AG04450 (cell line): Measurements from ENCODE around the gene ATP10D. TPM values are rescaled to one million over a fixed set of nuclear protein-coding genes. Genes with fewer than 3 reads are reported as not detected.
A peak's percentile ranks its signal among the peaks of the same experiment; 100 is the strongest.
"Not testable (repeated sequence)": the region's sequence is repeated elsewhere in the genome, so short reads cannot be mapped to it uniquely, and the experiment has no call there.

Source experiments
- CTCF ChIA-PET: fragments of 300-600, 350-600 bp; formaldehyde crosslinking; extraction: SDS; loops from one replicate; lab custom pipeline; 2022; ENCODE audit warnings: antibody characterized with exemption, inconsistent platforms; lab: Charles Lee
- POLR2A ChIA-PET: fragments of 350-600 bp; formaldehyde crosslinking; extraction: SDS; loops from one replicate; lab custom pipeline; 2021; ENCODE audit warnings: antibody characterized with exemption, inconsistent platforms; lab: Yijun Ruan, JAX
- DNase-seq: peaks from one replicate; pipeline ENCODE4 v3.0.0-alpha.2; 2011; ENCODE audit warnings: low read depth, low spot score
- H3K27ac ChIP-seq: one replicate; pipeline ENCODE4 v1.5.1; 2012; ENCODE audit warnings: low read depth, low read length, control low read depth
- H3K27me3 ChIP-seq: one replicate; pipeline ENCODE4 v1.6.0; 2012; ENCODE audit warnings: low read length; ENCODE audit not compliant: control insufficient read depth, insufficient read depth
- H3K4me3 ChIP-seq: 2 replicates; pipeline ENCODE4 v1.5.1; 2011; ENCODE audit warnings: mild to moderate bottlenecking, low read depth, low read length, control low read depth
- H3K9me3 ChIP-seq: 2 replicates; pipeline ENCODE4 v1.5.1; 2012; ENCODE audit warnings: low read length; ENCODE audit not compliant: control insufficient read depth, insufficient read depth
- CTCF ChIP-seq: IDR thresholded peaks from 2 replicates; pipeline ENCODE4 v1.5.1; 2011; ENCODE audit warnings: low read depth, low read length, control low read depth, inconsistent platforms
- polyA plus RNA-seq: library from polyadenylated mRNA; depleted of rRNA; stranded (reverse); fragments of >200 nt; gene quantifications from 2 replicates; pipeline ENCODE4 v1.2.3, GENCODE V29; 2011

Gene ATP10D
- polyA plus RNA-seq, 1 experiment: 48.2 TPM

DNA sequence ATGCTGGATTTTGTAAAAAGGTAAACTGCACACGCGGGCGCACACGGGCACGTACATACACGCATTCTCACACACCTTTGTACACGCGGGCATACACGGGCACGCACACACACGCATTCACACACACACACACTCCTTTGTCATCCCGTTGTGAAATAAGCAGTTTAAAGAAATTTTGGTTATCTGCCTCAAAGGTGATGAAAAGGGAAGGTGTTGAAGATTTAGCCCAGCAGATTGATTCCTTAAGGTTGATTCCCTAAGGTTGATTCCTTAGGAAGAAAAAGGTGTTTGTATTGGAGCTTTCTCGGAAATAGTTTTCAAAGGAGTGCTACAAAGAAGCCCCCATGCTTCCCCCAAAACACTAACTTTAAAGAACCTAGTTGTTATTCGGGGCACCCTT is 693 bp downstream of the ATP10D start:
- POLR2A ChIA-PET: interaction anchor here (0.7 to 1.5 kb wide), 3 partner anchors 8 to 114 kb away, joined by 3 to 12 read pairs (median 5); partner anchors contain the start of gene COMMD8
- no peak for TF ChIP-seq CTCF
- DNase-seq: no peak

GRCh38 chr4:47486231-47486673 is 1.2 kb downstream of the ATP10D start:
- no peak for TF ChIP-seq CTCF
- peak overlapping the region; percentile 78 for H3K4me3 ChIP-seq
- H3K27ac ChIP-seq: peak overlapping the region; percentile 93
- ChIA-PET CTCF (no interaction called here), POLR2A (interaction anchor here (0.7 to 1.2 kb wide), 3 partner anchors 7 to 114 kb away, joined by 3 to 5 read pairs (median 5); no protein-coding TSS in a partner anchor)
- no peak for DNase-seq
- no peaks in the 10 kb centered on the region for H3K27me3 ChIP-seq
- H3K9me3 ChIP-seq: no peaks in the 10 kb centered on the region

More for the DNA sequence above, 693 bp downstream of the ATP10D start:
- H3K27me3 ChIP-seq: no peaks in the 10 kb centered on the region
- peak overlapping the region; percentile 93 for H3K27ac ChIP-seq
- no peaks in the 10 kb centered on the region for H3K9me3 ChIP-seq
- peak overlapping the region; percentile 78 for H3K4me3 ChIP-seq
- CTCF ChIA-PET: interaction anchor here (0.7 to 1.2 kb wide), 3 partner anchors 79 to 564 kb away, joined by 3 to 5 read pairs (median 3); no protein-coding TSS in a partner anchor

GRCh38 chr4:47486727-47487126 is 1.7 kb downstream of the ATP10D start:
- H3K27ac ChIP-seq, CTCF ChIA-PET, H3K9me3 ChIP-seq, DNase-seq, H3K27me3 ChIP-seq: not testable (repeated sequence)
- POLR2A ChIA-PET: interaction anchor here (0.7 kb wide), 1 partner anchor 38 kb away, joined by 5 read pairs; no protein-coding TSS in a partner anchor
- H3K4me3 ChIP-seq: peak overlapping the region; percentile 78

DNA sequence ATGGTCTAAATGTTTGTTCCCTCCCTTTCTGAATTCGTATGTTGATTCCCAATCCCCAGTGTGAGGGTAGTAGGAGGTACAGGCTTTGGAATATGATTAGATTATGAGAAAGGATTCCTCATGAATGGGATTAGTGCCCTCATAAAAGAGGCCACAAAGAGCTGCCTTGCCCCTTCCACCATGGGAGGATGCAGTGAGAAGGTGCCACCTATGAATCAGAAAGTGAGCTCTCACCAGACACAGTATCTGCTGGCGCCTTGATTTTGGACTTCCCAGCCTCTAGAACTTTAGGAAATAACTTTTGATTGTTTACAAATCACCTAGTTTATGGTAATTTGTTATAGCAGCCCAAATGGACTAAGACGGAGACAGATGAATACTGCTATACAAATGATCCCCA is 3.6 kb downstream of the ATP10D start:
- H3K27me3 ChIP-seq: no peaks in the 10 kb centered on the region
- no peak for TF ChIP-seq CTCF
- H3K9me3 ChIP-seq: no peaks in the 10 kb centered on the region
- H3K4me3 ChIP-seq: no peak overlapping the region
- no peak for DNase-seq
- H3K27ac ChIP-seq: no peak overlapping the region
- POLR2A ChIA-PET: no interaction called here
- CTCF ChIA-PET: interaction anchor here (0.9 to 1.5 kb wide), 2 partner anchors 42 to 75 kb away, joined by 3 to 7 read pairs; no protein-coding TSS in a partner anchor

- POLR2A ChIA-PET: interaction anchor here (0.8 kb wide), 1 partner anchor 27 kb away, joined by 3 read pairs; the partner anchor contains the start of gene COMMD8
- H3K27me3 ChIP-seq: no peaks in the 10 kb centered on the region
- H3K27ac ChIP-seq: no peak overlapping the region
- peak; percentile 48 for TF ChIP-seq CTCF
- H3K4me3 ChIP-seq: no peak overlapping the region
- CTCF ChIA-PET: no interaction called here
- no peaks in the 10 kb centered on the region for H3K9me3 ChIP-seq
- DNase-seq: no peak
Measured at GRCh38 chr4:47490550-47490949, 5.5 kb downstream of the ATP10D start.
